IMR-90 (cell line): ENCODE data around the gene MROH2A. TPM values are rescaled to one million over a fixed set of nuclear protein-coding genes. Genes with fewer than 3 reads are reported as not detected.

ENCODE experiments used
- ATAC-seq: fragments of 200-7000 bp; cut with Tn5 transposase; 2 replicates; pipeline ENCODE4 v1.9.1; 2020; ENCODE audit warnings: low read depth, mild to moderate bottlenecking, moderate library complexity
- BruUV-seq: library from RNA; stranded (reverse); fragments of 400-500 nt; replicated peaks from 2 replicates; lab custom pipeline; 2021; lab: Mats Ljungman, UMichigan
- CTCF ChIA-PET: fragments of 300-600 bp; formaldehyde crosslinking; extraction: SDS; loops from one replicate; lab custom pipeline; 2021; ENCODE audit warnings: antibody characterized with exemption; lab: Yijun Ruan, JAX
- POLR2A ChIA-PET: fragments of 300-600 bp; sonication (Branson Sonifier 250); formaldehyde crosslinking; loops from one replicate; lab custom pipeline; 2022; ENCODE audit warnings: antibody characterized with exemption; ENCODE audit not compliant: unreplicated experiment; lab: Charles Lee
- DNase-seq: peaks from one replicate; pipeline ENCODE4 v3.0.0; 2013
- H2AFZ ChIP-seq: replicated peaks from 2 replicates; pipeline ENCODE3; 2013; ENCODE audit warnings: low read length, mild to moderate bottlenecking; ENCODE audit not compliant: poor library complexity
- H2AK5ac ChIP-seq: 2 replicates; pipeline ENCODE4 v1.6.1; 2013; ENCODE audit warnings: low read depth, low read length, inconsistent platforms
- H2AK9ac ChIP-seq: replicated peaks from 2 replicates; pipeline ENCODE3; 2013; ENCODE audit warnings: mild to moderate bottlenecking, low read depth, low read length, moderate library complexity; ENCODE audit not compliant: poor library complexity
- H2BK120ac ChIP-seq: 2 replicates; pipeline ENCODE4 v1.6.1; 2013; ENCODE audit warnings: low read depth, low read length, inconsistent platforms
- H2BK15ac ChIP-seq: 3 replicates; pipeline ENCODE4 v1.6.1; 2013; ENCODE audit warnings: low read depth, low read length, inconsistent platforms
- H2BK20ac ChIP-seq: 2 replicates; pipeline ENCODE4 v1.6.1; 2013; ENCODE audit warnings: low read depth, mild to moderate bottlenecking, inconsistent platforms, low read length, moderate library complexity
- H2BK5ac ChIP-seq: 2 replicates; pipeline ENCODE4 v1.6.1; 2013; ENCODE audit warnings: mild to moderate bottlenecking, low read depth, low read length, inconsistent platforms; ENCODE audit not compliant: poor library complexity, severe bottlenecking
- H3K14ac ChIP-seq: replicated peaks from 2 replicates; pipeline ENCODE4 v1.6.1; 2013; ENCODE audit warnings: low read depth, low read length, inconsistent platforms
- H3K18ac ChIP-seq: 2 replicates; pipeline ENCODE4 v1.6.1; 2013; ENCODE audit warnings: low read depth, low read length, control low read depth
- H3K23ac ChIP-seq: 2 replicates; pipeline ENCODE4 v1.6.1; 2013; ENCODE audit warnings: low read depth, low read length, inconsistent platforms
- H3K27ac ChIP-seq: 2 replicates; pipeline ENCODE4 v1.5.1; 2013; ENCODE audit warnings: mild to moderate bottlenecking, control low read depth, low read length; ENCODE audit not compliant: insufficient read depth
- H3K27me3 ChIP-seq: 2 replicates; pipeline ENCODE4 v1.6.1; 2013; ENCODE audit warnings: low read length; ENCODE audit not compliant: control insufficient read depth, insufficient read depth
- H3K36me3 ChIP-seq: 2 replicates; pipeline ENCODE4 v1.6.1; 2013; ENCODE audit warnings: low read length, mixed read lengths; ENCODE audit not compliant: control insufficient read depth, insufficient read depth
- H3K4ac ChIP-seq: 2 replicates; pipeline ENCODE4 v1.6.1; 2013; ENCODE audit warnings: low read depth, low read length, inconsistent platforms
- H3K4me1 ChIP-seq: 2 replicates; pipeline ENCODE4 v1.6.1; 2013; ENCODE audit warnings: low read length, mixed read lengths; ENCODE audit not compliant: control insufficient read depth, insufficient read depth
- H3K4me2 ChIP-seq: 2 replicates; pipeline ENCODE4 v1.6.1; 2013; ENCODE audit warnings: low read depth, mild to moderate bottlenecking, control low read depth, low read length, moderate library complexity
- H3K4me3 ChIP-seq: 2 replicates; pipeline ENCODE4 v1.5.1; 2013; ENCODE audit warnings: low read depth, mild to moderate bottlenecking, control low read depth, low read length, moderate library complexity; ENCODE audit not compliant: insufficient read depth
- H3K56ac ChIP-seq: 2 replicates; pipeline ENCODE4 v1.6.1; 2013; ENCODE audit warnings: low read length, inconsistent platforms; ENCODE audit not compliant: insufficient read depth; ENCODE audit errors: extremely low read depth
- H3K79me1 ChIP-seq, 2 experiments: 2 replicates each; pipeline ENCODE4 v1.6.1; 2013; ENCODE audit warnings: low read length in 2 of 2, inconsistent platforms in 1 of 2, low read depth in 1 of 2
- H3K9ac ChIP-seq: 2 replicates; pipeline ENCODE4 v1.6.1; 2013; ENCODE audit warnings: low read depth, low read length, control low read depth
- H3K9me1 ChIP-seq: 2 replicates; pipeline ENCODE4 v1.6.1; 2013; ENCODE audit warnings: low read length, inconsistent platforms; ENCODE audit not compliant: insufficient read depth
- H3K9me3 ChIP-seq: 2 replicates; pipeline ENCODE4 v1.6.1; 2013; ENCODE audit warnings: low read length; ENCODE audit not compliant: control insufficient read depth, insufficient read depth
- H4K20me1 ChIP-seq: 2 replicates; pipeline ENCODE4 v1.6.1; 2013; ENCODE audit warnings: low read length, inconsistent platforms; ENCODE audit not compliant: insufficient read depth
- H4K5ac ChIP-seq: 2 replicates; pipeline ENCODE4 v1.6.1; 2013; ENCODE audit warnings: mild to moderate bottlenecking, low read depth, low read length, control low read depth
- H4K8ac ChIP-seq, 2 experiments: 2 replicates each; pipeline ENCODE4 v1.6.1; 2013; ENCODE audit warnings: low read depth in 2 of 2, low read length in 2 of 2, control low read depth in 1 of 2, inconsistent platforms in 1 of 2
- H4K91ac ChIP-seq: 2 replicates; pipeline ENCODE4 v1.6.1; 2013; ENCODE audit warnings: low read depth, low read length, inconsistent platforms; ENCODE audit not compliant: insufficient read depth
- CEBPB ChIP-seq: IDR thresholded peaks from 2 replicates; pipeline ENCODE4 v1.6.1; 2012; ENCODE audit warnings: low read depth, low read length, improper control_type of control experiment
- MXI1 ChIP-seq: IDR thresholded peaks from 2 replicates; pipeline ENCODE4 v1.6.1; 2012; ENCODE audit warnings: low read depth, mild to moderate bottlenecking, low read length, moderate library complexity, borderline replicate concordance
- WGBS, 2 experiments: methylation state at CpG; one replicate each; pipeline versions ENCODE4 v1.1.5 to v1.1.7; 2013; ENCODE audit warnings: missing lambda C conversion rate in 2 of 2; ENCODE audit not compliant: insufficient read length in 1 of 2; ENCODE audit errors: extremely low coverage in 2 of 2; 5-methylcytosine and 5-hydroxymethylcytosine counted together
- dilution Hi-C: fragments of 300-500 bp; cut with HindIII; formaldehyde crosslinking; loops from one replicate; pipeline ENCODE4 v1.14.3; 2018; ENCODE audit warnings: low sequenced_read_pairs; ENCODE audit not compliant: unreplicated experiment
- in situ Hi-C: fragments of 300-500 bp; cut with MboI; formaldehyde crosslinking; loops from 3 replicates; pipeline ENCODE4 v1.14.3; 2019; ENCODE audit warnings: low sequenced_read_pairs, inconsistent platforms, mixed read lengths
- intact Hi-C: fragments of 100-400 bp; cut with micrococcal nuclease; formaldehyde crosslinking; loops from 2 replicates; pipeline ENCODE4 v1.10.0; 2022
- polyA plus RNA-seq, 3 experiments: library from polyadenylated mRNA; depleted of rRNA; stranded (reverse); fragments of >200 nt; gene quantifications; 2 replicates each; pipeline ENCODE4 v1.2.3, GENCODE V29; 2012; ENCODE audit warnings: low replicate concordance in 1 of 3
- total RNA-seq: library from RNA; depleted of rRNA; stranded (reverse); fragments of >200 nt; gene quantifications from 2 replicates; pipeline ENCODE4 v1.2.3, GENCODE V29; 2012

MROH2A gene
- total and polyA plus RNA-seq, 2 of the 4 experiments (the other 2 are of a cell fraction), result not detected

GRCh38 chr2:233832414-233832813, 54.3 kb downstream of the MROH2A start:
- Histone ChIP-seq H3K79me1 (peaks cover 14 to 33% of the 10 kb centered on the region in 2 experiments), H4K8ac (0 out of 4 replicates have a peak overlapping the region, but pooled peaks of 1 of the 2 experiments have one; percentile 6), H2AFZ (peak overlapping the region; percentile 34), H3K18ac (no peak overlapping the region), H2BK5ac (no peak overlapping the region), H3K9ac (no peak overlapping the region), H2BK20ac (no peak overlapping the region), H2AK5ac (no peak overlapping the region), H4K20me1 (no peaks in the 10 kb centered on the region), H3K4ac (no peak overlapping the region), H3K9me3 (no peaks in the 10 kb centered on the region), H3K23ac (no peak overlapping the region), H3K14ac (no peak overlapping the region), H3K56ac (no peak overlapping the region), H4K5ac (no peak overlapping the region), H3K36me3 (no peaks in the 10 kb centered on the region; the same call in 1 of the 2 replicates), H4K91ac (no peak overlapping the region), H3K4me1 (peaks cover 3% of the 10 kb centered on the region), H3K9me1 (no peaks in the 10 kb centered on the region), H3K4me3 (no peak overlapping the region), H3K27ac (0 out of 2 replicates have a peak overlapping the region, but pooled peaks have one; percentile 8), H3K4me2 (no peak overlapping the region), H2BK120ac (no peak overlapping the region), H3K27me3 (no peaks in the 10 kb centered on the region), H2BK15ac (no peak overlapping the region), H2AK9ac (no peak overlapping the region)
- TF ChIP-seq MXI1, result no peak
- TF ChIP-seq CEBPB, result 0 out of 2 replicates have a peak, but pooled peaks have one; percentile 3
- intact Hi-C loops (loop anchor here (1.0 kb wide), 1 partner anchor 383 kb away; no protein-coding TSS in a partner anchor), in situ Hi-C loops (loop anchor here (25.0 kb wide), 1 partner anchor 370 kb away; no protein-coding TSS in a partner anchor), dilution Hi-C loops (no loop called here)
- no TSS peak for BruUV-seq
- ChIA-PET POLR2A (no interaction called here), CTCF (interaction anchor here (0.8 to 1.7 kb wide), 2 partner anchors 13 to 384 kb away, joined by 3 to 4 read pairs; no protein-coding TSS in a partner anchor)
- ATAC-seq (peak; percentile 60), DNase-seq (peak; percentile 82)
- no CpG with 5 or more reads among the region's 9 CpGs for WGBS, 2 experiments
